Fibroblast of peridontal ligament (primary cell): ENCODE results near the gene COMMD4.
A peak's percentile ranks its signal among the peaks of the same experiment; 100 is the strongest.
"Not testable (repeated sequence)": the region's sequence is repeated elsewhere in the genome, so short reads cannot be mapped to it uniquely, and the experiment has no call there.

Experiments used
- DNase-seq: peaks from one replicate; pipeline ENCODE4 v3.0.0-alpha.2; 2010; ENCODE audit errors: extremely low read depth

Gene COMMD4

GRCh38 chr15:75332093-75332492 lies 3.8 kb upstream of the COMMD4 start:
- not testable (repeated sequence) for DNase-seq

- DNase-seq: not testable (repeated sequence)
These were observed 2.0 kb upstream of the COMMD4 start for GRCh38 chr15:75333654-75334419.

- no peak for DNase-seq
These were observed 554 bp upstream of the COMMD4 start for GRCh38 chr15:75335313-75335704.

- DNase-seq: no peak
These were observed 2.9 kb downstream of the COMMD4 start for GRCh38 chr15:75338661-75339240.

GRCh38 chr15:75339531-75340240 lies 3.8 kb downstream of the COMMD4 start:
- DNase-seq: no peak

- no peak for DNase-seq
These were observed 6.4 kb downstream of the COMMD4 start for GRCh38 chr15:75342221-75342620.

GRCh38 chr15:75343953-75344352 lies 8.1 kb downstream of the COMMD4 start:
- DNase-seq: peak; percentile 57

GRCh38 chr15:75346796-75347221 lies 10.9 kb downstream of the COMMD4 start, which contains the start of gene NEIL1:
TSS of gene NEIL1 (plus strand) at chr15:75347039. CDS start at chr15:75348906, 1,867 bp downstream.
- DNase-seq: no peak

GRCh38 chr15:75347222-75348033 lies 11.6 kb downstream of the COMMD4 start:
- DNase-seq: no peak

GRCh38 chr15:75348034-75348561 lies 12.2 kb downstream of the COMMD4 start:
- no peak for DNase-seq

GRCh38 chr15:75348562-75349350 lies 12.9 kb downstream of the COMMD4 start:
- DNase-seq: no peak

- not testable (repeated sequence) for DNase-seq
These were observed 13.4 kb downstream of the COMMD4 start for GRCh38 chr15:75349351-75349669.

- no peak for DNase-seq
These were observed 14.2 kb downstream of the COMMD4 start for GRCh38 chr15:75349851-75350588.

- no peak for DNase-seq
These were observed 14.9 kb downstream of the COMMD4 start for GRCh38 chr15:75350601-75351361.

- no peak for DNase-seq
These were observed 16.6 kb downstream of the COMMD4 start for GRCh38 chr15:75352186-75353080.

- no peak for DNase-seq
These were observed 17.7 kb downstream of the COMMD4 start for GRCh38 chr15:75353604-75354003.

- no peak for DNase-seq
These were observed 18.6 kb downstream of the COMMD4 start for GRCh38 chr15:75354454-75354853.

GRCh38 chr15:75355369-75355768 lies 19.5 kb downstream of the COMMD4 start:
- no peak for DNase-seq
